ENCODE results near the gene PAIP2.
"Not testable (repeated sequence)": the region's sequence is repeated elsewhere in the genome, so short reads cannot be mapped to it uniquely, and the experiment has no call there.

Gene PAIP2

DNA sequence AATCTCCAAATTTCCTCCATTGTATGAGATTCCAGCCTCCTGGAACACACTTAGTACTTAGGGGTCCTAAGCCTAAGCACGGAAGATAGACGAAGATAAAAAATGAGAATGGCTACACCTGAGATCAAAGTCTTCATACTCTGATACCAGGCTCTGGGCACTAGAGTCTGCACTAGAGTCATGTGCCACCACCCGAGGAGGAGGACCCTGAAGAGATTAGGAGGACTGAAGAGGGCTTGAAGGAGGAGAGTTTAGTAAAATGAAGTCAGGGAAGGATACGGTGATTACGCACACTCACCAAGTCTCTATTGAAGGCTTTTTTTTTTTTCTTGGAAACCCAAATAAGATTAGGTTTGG lies 62.8 kb downstream of the PAIP2 start:
- TF ChIP-seq, protein P1, sequence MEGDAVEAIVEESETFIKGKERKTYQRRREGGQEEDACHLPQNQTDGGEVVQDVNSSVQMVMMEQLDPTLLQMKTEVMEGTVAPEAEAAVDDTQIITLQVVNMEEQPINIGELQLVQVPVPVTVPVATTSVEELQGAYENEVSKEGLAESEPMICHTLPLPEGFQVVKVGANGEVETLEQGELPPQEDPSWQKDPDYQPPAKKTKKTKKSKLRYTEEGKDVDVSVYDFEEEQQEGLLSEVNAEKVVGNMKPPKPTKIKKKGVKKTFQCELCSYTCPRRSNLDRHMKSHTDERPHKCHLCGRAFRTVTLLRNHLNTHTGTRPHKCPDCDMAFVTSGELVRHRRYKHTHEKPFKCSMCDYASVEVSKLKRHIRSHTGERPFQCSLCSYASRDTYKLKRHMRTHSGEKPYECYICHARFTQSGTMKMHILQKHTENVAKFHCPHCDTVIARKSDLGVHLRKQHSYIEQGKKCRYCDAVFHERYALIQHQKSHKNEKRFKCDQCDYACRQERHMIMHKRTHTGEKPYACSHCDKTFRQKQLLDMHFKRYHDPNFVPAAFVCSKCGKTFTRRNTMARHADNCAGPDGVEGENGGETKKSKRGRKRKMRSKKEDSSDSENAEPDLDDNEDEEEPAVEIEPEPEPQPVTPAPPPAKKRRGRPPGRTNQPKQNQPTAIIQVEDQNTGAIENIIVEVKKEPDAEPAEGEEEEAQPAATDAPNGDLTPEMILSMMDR (IDR thresholded peaks at IDR 0.05; ENCODE audit: control insufficient read depth, extremely low read depth, insufficient read depth): no peak
- H3K4me3 ChIP-seq (ENCODE audit: low read depth, low read length): peak overlapping the region; percentile 53
- no peak for DNase-seq (ENCODE audit: low read depth)

DNA sequence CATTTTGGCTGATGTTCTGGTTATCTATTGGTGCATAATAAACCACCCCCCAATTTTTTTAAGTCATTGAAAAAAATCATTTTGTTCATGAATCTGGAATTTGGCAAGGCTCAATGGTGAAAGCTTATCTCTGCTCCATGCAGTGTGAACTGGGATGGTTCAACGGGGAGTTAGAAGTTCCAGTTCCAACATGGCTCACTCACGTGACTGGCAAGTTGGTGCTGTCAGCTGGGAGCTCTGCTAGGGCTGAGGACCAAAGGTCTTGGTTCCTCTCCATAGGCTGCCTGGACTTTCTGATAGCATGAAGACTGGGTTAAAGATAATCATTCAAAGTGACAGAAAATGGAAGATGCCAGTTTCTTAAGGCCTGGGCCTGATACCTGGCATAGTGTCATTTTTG lies 65.3 kb downstream of the PAIP2 start:
- DNase-seq (ENCODE audit: low read depth): no peak
- H3K4me3 ChIP-seq (ENCODE audit: low read depth, low read length): no peak overlapping the region
- TF ChIP-seq, protein P1 (IDR thresholded peaks at IDR 0.05; ENCODE audit: control insufficient read depth, extremely low read depth, insufficient read depth): no peak

DNA sequence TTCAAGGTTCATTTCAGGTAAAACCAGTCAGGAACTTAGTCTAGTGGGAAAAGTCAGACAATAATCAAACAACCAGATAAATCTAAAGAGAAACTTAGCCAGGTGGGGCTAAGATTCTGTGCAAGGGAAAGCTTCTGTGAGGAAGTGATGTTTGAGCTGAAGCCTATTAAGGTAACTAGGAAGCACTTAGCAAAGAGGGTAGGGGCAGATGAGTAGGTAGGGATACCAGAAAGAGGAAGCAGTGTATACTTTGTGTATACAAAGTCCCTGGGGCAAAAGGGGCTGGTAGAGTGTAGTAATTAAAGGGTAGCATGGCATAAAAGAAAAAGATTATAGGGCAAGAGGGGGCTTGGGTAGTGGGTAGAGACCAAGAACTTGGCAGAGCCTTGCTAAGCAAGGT lies 65.9 kb downstream of the PAIP2 start:
- TF ChIP-seq, protein P1 (IDR thresholded peaks at IDR 0.05; ENCODE audit: control insufficient read depth, extremely low read depth, insufficient read depth): no peak
- no peak overlapping the region for H3K4me3 ChIP-seq (ENCODE audit: low read depth, low read length)
- DNase-seq (ENCODE audit: low read depth): no peak

DNA sequence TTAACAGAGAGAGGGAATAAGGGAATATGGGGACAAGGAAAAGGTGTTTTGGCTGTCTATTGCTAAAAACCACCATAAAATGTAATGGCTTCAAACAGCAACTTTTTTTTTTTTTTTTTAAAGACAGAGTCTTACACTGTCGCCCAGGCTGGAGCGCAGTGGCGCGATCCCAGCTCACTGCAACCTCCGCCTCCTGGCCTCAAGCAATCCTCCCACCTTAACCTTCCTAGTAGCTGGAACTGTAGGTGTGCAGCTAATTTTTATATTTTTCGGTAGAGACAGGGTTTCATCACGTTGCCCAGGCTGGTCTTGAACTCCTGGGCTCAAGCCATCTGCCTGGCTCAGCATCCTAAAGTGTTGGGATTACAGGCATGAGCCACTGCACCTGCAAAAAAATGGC lies 66.5 kb downstream of the PAIP2 start:
- H3K4me3 ChIP-seq (ENCODE audit: low read depth, low read length): no peak overlapping the region
- TF ChIP-seq, protein P1 (IDR thresholded peaks at IDR 0.05; ENCODE audit: control insufficient read depth, extremely low read depth, insufficient read depth): no peak
- DNase-seq (ENCODE audit: low read depth): no peak

DNA sequence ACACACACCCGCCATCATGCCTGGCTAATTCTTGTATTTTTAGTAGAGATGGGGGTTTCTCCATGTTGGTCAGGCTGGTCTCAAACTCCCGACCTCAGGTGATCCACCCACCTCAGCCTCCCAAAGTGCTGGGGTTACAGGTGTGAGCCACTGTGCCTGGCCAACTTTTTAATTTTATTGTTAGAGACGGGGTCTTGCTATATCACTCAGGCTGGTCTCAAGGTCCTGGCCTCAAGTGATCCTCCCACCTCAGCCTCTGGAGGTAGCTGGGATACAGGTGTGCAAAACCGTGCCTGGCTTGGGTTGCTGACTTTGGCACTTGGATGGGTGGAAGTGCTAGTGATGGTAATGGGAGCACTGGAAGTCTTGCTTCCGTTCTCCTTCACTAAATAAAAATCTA lies 67.5 kb downstream of the PAIP2 start:
- not testable (repeated sequence) for DNase-seq (ENCODE audit: low read depth); H3K4me3 ChIP-seq (ENCODE audit: low read depth, low read length)

DNA sequence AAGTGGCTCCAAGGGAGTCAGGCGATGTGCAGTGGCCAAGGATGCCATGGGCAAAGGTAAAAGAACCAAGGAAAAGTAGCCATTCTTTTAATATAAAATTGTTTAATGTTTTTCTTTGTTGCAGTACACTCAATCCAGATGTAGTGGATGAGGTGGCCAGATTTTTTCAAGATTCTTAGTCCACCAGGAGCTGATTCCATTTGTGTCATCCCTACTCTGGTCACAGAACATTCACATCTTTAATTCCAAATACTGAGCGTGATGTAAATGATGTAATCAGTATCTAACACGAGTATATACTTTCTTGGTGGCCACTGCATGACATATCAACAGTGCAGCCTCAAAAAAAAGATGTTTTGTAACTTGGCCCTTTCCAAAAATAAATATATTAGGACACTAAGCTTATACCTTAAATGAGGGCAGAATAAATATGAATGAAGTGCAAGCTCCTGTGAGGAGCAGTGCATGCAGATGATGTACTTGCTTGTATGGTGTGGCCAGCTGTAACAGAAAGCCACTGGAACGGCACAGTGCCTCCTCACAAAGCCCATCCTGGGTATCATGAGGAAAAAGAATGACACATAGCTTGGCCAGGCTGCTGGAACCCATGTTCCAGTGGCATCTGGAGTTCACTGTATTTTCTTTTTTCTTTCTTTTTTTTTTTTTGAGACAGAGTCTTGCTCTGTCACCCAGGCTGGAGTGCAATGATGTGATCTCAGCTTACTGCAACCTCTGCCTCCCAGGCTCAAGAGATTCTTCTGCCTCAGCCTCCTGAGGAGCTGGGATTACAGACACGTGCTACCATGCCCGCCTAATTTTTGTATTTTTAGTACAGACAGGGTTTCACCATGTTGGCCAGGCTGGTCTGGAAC lies 68.7 kb downstream of the PAIP2 start:
- TF ChIP-seq, protein P1 (IDR thresholded peaks at IDR 0.05; ENCODE audit: control insufficient read depth, extremely low read depth, insufficient read depth): no peak
- H3K4me3 ChIP-seq (ENCODE audit: low read depth, low read length): no peak overlapping the region
- no peak for DNase-seq (ENCODE audit: low read depth)

DNA sequence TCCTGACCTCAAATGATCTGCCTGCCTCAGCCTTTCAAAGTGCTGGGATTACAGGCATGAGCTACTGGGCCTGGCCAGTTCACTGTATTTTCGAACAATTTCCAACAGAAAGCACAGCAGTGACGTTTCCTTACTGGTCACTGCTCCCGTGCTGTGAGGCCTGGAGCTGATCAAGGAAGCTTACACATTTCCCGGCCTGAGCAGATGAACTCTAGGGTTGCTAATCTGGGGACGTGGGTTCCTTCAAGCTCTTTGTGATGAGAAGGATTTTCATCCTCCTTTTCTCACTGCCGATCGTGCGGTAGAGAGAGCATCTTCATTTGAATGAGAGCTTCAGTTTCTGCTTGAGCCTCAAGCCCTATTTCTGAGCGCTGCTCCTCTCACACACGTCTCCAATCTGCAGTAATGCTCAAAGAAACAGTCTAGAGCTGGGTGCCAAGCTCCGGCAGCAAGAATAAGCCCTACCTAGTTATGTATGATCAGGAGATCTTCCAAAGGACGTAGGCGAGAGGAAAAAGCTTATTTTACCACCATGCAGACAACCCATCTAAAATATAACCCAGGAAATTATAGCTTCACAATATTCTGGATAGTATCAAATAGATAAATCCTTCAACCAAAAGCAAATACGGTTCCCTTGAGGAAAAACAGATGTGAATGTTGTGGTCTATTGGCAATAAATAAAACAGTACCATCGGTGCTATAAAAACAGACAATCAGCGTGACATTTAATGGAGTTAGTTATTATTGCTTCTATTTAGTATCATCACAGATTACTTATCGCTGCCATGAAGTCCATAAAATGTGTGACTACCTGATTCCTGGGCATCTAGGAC lies 69.6 kb downstream of the PAIP2 start:
- H3K4me3 ChIP-seq (ENCODE audit: low read depth, low read length): no peak overlapping the region
- no peak for DNase-seq (ENCODE audit: low read depth)
- TF ChIP-seq, protein P1 (IDR thresholded peaks at IDR 0.05; ENCODE audit: control insufficient read depth, extremely low read depth, insufficient read depth): no peak

All from LNCaP clone FGC (cell line).